BLaER1 (cell line): Measurements from ENCODE around the gene GIPC1.

Experiments used
- H3K27ac ChIP-seq: shearing (Covaris generic); formaldehyde crosslinking; 2 replicates; pipeline ENCODE4 v1.8.1; 2022
- H3K27me3 ChIP-seq: shearing (Covaris generic); formaldehyde crosslinking; 2 replicates; pipeline ENCODE4 v1.8.1; 2022
- H3K36me3 ChIP-seq: shearing (Covaris generic); formaldehyde crosslinking; 2 replicates; pipeline ENCODE4 v1.8.1; 2022
- H3K4me1 ChIP-seq: shearing (Covaris generic); formaldehyde crosslinking; 2 replicates; pipeline ENCODE4 v1.8.1; 2022
- H3K4me2 ChIP-seq: shearing (Covaris generic); formaldehyde crosslinking; 2 replicates; pipeline ENCODE4 v1.8.1; 2022
- H3K4me3 ChIP-seq: shearing (Covaris generic); formaldehyde crosslinking; 2 replicates; pipeline ENCODE4 v1.8.1; 2022
- H3K9ac ChIP-seq: shearing (Covaris generic); formaldehyde crosslinking; 2 replicates; pipeline ENCODE4 v1.8.1; 2022
- H3K9me3 ChIP-seq: shearing (Covaris generic); formaldehyde crosslinking; 2 replicates; pipeline ENCODE4 v1.8.1; 2022
- H4K20me1 ChIP-seq: shearing (Covaris generic); formaldehyde crosslinking; 2 replicates; pipeline ENCODE4 v1.8.1; 2022
- Cebpa-rat ChIP-seq: shearing (Covaris generic); IDR thresholded peaks from 2 replicates; pipeline ENCODE4 v1.8.1; 2022

The GIPC1 gene

DNA sequence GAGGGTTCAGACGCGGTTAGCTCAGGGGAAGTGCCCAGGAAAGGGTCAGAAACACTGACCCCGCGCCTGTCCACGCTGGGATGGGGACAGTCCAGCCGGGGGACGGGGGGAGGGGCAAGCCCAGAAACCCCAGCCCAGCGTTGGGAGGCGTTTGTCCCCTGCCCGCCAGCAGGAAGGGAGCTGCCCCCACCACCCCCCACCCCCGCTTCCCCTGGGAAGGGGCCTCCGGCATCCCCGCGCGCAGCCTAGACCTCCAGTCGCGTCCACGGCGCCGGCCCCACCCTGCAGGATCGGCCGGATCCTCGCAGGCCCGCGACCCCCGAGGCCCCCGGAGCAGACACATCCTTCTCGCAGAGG lies 277 bp downstream of the GIPC1 start:
- Histone ChIP-seq H3K36me3 (peaks cover 16% of the 10 kb centered on the region; the same call in 1 of the 2 replicates), H3K4me2 (peak overlapping the region; percentile 90), H3K4me1 (peaks cover 22% of the 10 kb centered on the region), H3K9ac (peak overlapping the region; percentile 80), H3K27ac (peak overlapping the region; percentile 82), H3K27me3 (no peaks in the 10 kb centered on the region), H4K20me1 (peaks cover 7% of the 10 kb centered on the region; the same call in 1 of the 2 replicates), H3K4me3 (peak overlapping the region; percentile 76), H3K9me3 (no peaks in the 10 kb centered on the region)
- TF ChIP-seq Cebpa-rat = no peak

DNA sequence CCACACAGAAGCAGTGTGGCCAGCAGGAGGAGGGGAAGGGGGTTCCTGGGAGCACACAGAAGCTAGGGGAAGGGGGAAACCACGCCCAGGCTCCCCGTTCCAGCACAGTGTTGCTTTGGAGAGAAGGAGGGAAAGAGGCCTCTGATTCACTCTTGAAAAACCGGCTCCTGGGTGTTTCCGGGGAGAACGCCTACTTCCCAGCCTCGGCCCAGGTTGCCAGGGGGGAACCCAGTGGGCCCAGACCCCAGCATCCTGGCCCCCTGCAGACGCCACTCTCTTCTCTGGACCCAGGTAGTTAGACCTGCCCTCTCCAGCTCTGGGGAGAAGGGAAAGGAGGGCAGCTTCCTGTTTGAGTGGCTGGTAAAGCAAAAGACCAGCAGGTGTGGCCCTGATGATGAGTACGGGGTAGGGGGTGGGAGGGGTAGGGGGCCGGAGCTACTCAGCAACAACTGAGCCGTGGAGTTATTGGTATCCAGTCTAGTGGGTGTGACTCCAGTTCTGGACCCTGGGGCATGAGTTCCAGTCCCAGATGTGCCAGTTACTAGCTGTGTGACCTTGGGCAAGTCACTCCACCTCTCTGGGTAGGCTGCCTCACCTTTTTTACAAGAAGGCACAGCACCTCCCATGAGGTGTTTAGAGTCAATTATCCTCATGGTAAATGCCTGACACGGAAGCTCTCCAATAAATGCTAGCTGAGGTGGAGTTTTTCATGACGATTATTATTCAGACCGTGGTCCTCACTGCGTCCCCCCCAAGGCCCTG lies 836 bp downstream of the GIPC1 start:
- no peaks in the 10 kb centered on the region for H3K9me3 ChIP-seq
- H3K27ac ChIP-seq = peak overlapping the region; percentile 82; the same call in 1 of the 2 replicates
- peaks cover 22% of the 10 kb centered on the region for H3K4me1 ChIP-seq
- no peak for TF ChIP-seq Cebpa-rat
- H3K4me2 ChIP-seq = peak overlapping the region; percentile 90
- H3K4me3 ChIP-seq = peak overlapping the region; percentile 76
- peak overlapping the region; percentile 80 for H3K9ac ChIP-seq
- no peaks in the 10 kb centered on the region for H3K27me3 ChIP-seq
- peaks cover 7% of the 10 kb centered on the region; the same call in 1 of the 2 replicates for H4K20me1 ChIP-seq
- peaks cover 18% of the 10 kb centered on the region for H3K36me3 ChIP-seq

DNA sequence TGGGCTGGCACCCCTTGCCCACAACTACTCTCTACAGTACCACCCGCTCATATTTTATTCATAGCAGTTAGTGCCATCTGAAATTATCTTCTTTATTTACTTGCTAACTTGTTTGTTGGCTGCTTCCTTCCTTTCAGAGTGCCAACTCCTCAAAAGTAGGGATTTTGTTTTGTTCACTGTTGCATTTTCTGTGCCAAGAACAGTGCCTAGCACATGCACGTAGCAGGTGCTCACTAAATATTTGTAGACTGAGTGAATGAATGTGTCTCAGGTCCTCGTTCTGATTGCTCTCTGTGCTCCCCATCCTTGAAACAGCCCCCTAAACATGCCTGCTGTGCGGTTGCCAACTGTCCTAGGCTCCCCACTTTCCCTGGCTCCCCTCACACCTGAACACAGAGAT lies 1.5 kb downstream of the GIPC1 start:
- Histone ChIP-seq H3K4me2 (peak overlapping the region; percentile 90), H3K4me3 (no peak overlapping the region), H3K27ac (no peak overlapping the region)

DNA sequence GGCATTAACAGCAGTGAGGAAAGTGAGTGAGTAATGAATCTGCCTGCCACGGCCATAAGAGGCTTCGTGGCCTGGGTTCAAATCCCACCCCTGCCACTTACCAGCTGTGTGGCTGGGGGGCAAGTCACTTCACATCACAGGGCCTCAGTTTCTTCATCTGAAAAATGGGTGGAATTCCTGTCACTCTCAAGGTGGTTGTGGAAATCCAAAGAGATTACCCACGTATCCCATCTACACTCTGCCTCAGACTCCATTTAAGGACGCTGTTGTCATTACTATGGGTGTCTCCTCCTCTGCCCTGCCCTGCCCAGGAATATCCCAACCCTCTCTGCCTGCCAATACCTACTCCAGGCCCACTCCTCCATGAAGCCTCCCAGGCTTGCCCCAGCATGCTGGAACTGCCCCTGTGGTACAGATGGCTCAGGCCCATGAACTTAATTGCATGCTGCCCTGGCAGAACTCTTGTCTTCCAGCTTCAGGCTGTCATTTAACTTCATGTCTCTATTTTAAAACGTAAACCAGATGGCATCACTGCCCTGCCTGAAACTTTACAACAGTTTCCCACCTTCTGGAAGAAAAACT lies 3.1 kb downstream of the GIPC1 start:
- no peaks in the 10 kb centered on the region for H3K9me3 ChIP-seq
- H3K36me3 ChIP-seq = peaks cover 38% of the 10 kb centered on the region
- H3K9ac ChIP-seq = no peak overlapping the region
- no peak overlapping the region for H3K27ac ChIP-seq
- peaks cover 7% of the 10 kb centered on the region; the same call in 1 of the 2 replicates for H4K20me1 ChIP-seq
- no peak for TF ChIP-seq Cebpa-rat
- no peak overlapping the region for H3K4me3 ChIP-seq
- no peak overlapping the region for H3K4me2 ChIP-seq
- H3K27me3 ChIP-seq = no peaks in the 10 kb centered on the region
- H3K4me1 ChIP-seq = peaks cover 22% of the 10 kb centered on the region

More for the DNA sequence above, 1.5 kb downstream of the GIPC1 start:
- H3K4me1 ChIP-seq = peaks cover 22% of the 10 kb centered on the region
- no peaks in the 10 kb centered on the region for H3K27me3 ChIP-seq
- no peak for TF ChIP-seq Cebpa-rat
- peaks cover 22% of the 10 kb centered on the region for H3K36me3 ChIP-seq
- H3K9me3 ChIP-seq = no peaks in the 10 kb centered on the region
- no peak overlapping the region for H3K9ac ChIP-seq
- H4K20me1 ChIP-seq = peaks cover 7% of the 10 kb centered on the region; the same call in 1 of the 2 replicates

DNA sequence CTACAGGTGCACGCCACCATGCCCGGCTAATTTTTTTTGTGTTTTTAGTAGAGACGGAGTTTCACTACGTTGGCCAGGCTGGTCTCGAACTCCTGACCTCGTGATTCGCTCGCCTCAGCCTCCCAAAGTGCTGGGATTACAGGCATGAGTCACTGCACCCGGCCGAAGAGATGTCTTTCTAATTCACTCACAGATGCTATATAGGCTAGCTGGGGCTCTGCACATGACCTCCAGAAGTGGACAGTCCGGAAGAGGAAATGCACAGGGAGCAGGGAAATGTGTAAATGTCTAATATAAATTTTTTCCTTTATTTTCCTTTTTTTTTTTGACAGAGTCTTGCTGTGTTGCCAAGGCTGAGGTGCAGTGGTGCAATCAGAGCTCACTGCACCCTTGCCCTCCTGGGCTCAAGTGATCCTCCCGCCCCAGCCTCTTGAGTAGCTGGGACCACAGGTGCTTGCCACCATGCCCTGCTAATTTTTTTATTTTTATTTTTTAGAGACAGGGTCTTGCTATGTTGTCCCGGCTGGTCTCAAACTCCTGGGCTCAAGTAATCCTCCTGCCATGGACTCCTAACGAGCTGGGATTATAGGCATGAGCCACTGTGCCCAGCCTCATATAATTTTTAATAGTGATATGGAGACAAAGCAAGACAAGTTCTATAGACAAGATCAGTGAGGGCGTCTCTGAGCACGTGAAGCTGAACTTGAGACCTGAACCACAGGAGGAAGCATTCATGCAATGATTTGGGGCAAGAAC lies 8.4 kb downstream of the GIPC1 start:
- H3K27me3 ChIP-seq = no peaks in the 10 kb centered on the region
- H4K20me1 ChIP-seq = no peaks in the 10 kb centered on the region; the same call in 1 of the 2 replicates
- H3K36me3 ChIP-seq = peaks cover 43% of the 10 kb centered on the region
- H3K4me2 ChIP-seq = no peak overlapping the region
- no peak overlapping the region for H3K9ac ChIP-seq
- H3K9me3 ChIP-seq = no peaks in the 10 kb centered on the region
- no peak overlapping the region for H3K4me3 ChIP-seq
- peaks cover 6% of the 10 kb centered on the region for H3K4me1 ChIP-seq
- no peak for TF ChIP-seq Cebpa-rat
- no peak overlapping the region for H3K27ac ChIP-seq

- no peak overlapping the region for H3K4me2 ChIP-seq
- no peaks in the 10 kb centered on the region for H3K9me3 ChIP-seq
- TF ChIP-seq Cebpa-rat = no peak
- H3K27me3 ChIP-seq = no peaks in the 10 kb centered on the region
- no peak overlapping the region for H3K27ac ChIP-seq
- H3K36me3 ChIP-seq = peaks cover 29% of the 10 kb centered on the region
- H4K20me1 ChIP-seq = no peaks in the 10 kb centered on the region
- H3K9ac ChIP-seq = no peak overlapping the region
- peaks cover 31% of the 10 kb centered on the region for H3K4me1 ChIP-seq
- no peak overlapping the region for H3K4me3 ChIP-seq
Observed at GRCh38 chr19:14482172-14482941, 13.6 kb downstream of the GIPC1 start.

DNA sequence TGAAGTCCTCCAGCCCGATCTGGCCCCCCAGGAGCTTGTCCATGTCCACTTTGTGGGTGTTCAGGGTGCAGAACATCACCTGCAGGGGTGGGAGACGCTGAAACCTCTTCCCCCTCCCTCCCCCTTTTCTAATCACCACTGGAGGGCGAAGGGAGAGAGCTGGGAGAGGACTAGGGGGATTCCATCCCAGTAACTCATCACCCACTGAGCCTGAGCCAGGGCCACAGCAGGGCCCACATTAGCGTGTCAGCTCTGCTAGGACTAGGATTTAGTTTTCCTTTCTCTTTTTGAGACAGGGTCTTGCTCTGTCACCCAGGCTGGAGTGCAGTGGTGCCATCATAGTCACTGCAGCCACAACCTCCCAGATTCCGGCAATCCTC lies 15.2 kb downstream of the GIPC1 start:
- no peak for TF ChIP-seq Cebpa-rat
- H4K20me1 ChIP-seq = no peaks in the 10 kb centered on the region
- no peak overlapping the region for H3K27ac ChIP-seq
- H3K4me1 ChIP-seq = peaks cover 42% of the 10 kb centered on the region
- H3K4me2 ChIP-seq = peak overlapping the region; percentile 73
- no peak overlapping the region for H3K9ac ChIP-seq
- no peak overlapping the region for H3K4me3 ChIP-seq
- peaks cover 26% of the 10 kb centered on the region for H3K36me3 ChIP-seq
- no peaks in the 10 kb centered on the region for H3K27me3 ChIP-seq
- H3K9me3 ChIP-seq = no peaks in the 10 kb centered on the region

DNA sequence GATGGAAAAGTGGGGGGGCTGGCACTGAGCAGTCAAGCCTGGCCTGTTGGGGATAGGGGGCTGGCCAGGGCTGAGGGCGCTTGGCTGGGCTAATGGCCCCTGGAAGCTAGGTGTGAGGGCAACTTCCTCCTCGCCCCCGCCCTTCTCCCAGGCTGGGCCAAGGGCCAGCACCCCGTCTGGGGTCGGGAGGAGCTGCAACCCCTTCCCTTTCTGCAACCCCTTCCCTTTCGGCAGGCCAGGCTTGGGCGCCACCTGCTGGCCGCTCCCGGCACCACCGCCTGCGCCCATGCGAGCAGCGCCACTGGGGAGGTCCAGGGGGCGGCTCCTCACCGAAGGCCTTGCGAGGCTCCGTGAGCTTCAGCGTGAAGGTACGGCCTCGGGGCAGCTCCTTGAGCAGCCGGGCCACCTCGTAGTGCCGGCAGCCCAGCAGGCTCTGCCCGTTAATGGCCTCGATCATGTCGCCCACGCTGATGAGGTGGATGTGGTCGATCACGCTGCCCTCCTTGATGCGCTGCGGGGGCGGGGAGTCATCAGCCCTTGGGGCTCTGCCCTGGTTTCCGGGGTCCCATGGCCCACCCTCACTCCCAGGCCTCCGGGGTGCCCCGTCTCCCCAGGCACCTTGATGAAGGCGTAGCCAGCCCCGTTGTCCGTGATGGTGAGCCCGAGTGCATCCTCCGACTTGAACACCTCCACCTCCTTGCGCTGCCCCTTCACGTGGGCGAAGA lies 15.8 kb downstream of the GIPC1 start:
- no peak for TF ChIP-seq Cebpa-rat
- Histone ChIP-seq H3K9me3 (no peaks in the 10 kb centered on the region), H3K27ac (peak overlapping the region; percentile 51; the same call in 1 of the 2 replicates), H3K36me3 (peaks cover 26% of the 10 kb centered on the region), H3K4me2 (peak overlapping the region; percentile 73), H3K27me3 (no peaks in the 10 kb centered on the region), H3K9ac (peak overlapping the region; percentile 10; the same call in 1 of the 2 replicates), H3K4me1 (peaks cover 48% of the 10 kb centered on the region), H3K4me3 (no peak overlapping the region), H4K20me1 (no peaks in the 10 kb centered on the region)
